MM.1S (cell line): ENCODE results near the gene EREG.

Source experiments
- CTCF ChIP-seq: fragments of 300-600 bp; sonication (generic); IDR thresholded peaks from 2 replicates; pipeline ENCODE4 v1.5.1; 2016; ENCODE audit warnings: antibody characterized with exemption, low read length, mixed read lengths
- EZH2 ChIP-seq: fragments of 300-600 bp; sonication (generic); optimal IDR thresholded peaks from 2 replicates; pipeline ENCODE3; 2017; ENCODE audit warnings: low read depth, mild to moderate bottlenecking, antibody characterized with exemption, low read length, mixed read lengths
- EZH2phosphoT487 ChIP-seq: fragments of 300-600 bp; sonication (generic); IDR thresholded peaks from 2 replicates; pipeline ENCODE4 v1.6.1; 2018; ENCODE audit warnings: antibody characterized with exemption, low read length

- TF ChIP-seq CTCF (no peak), EZH2phosphoT487 (no peak), EZH2 (no peak)
These were observed 66.3 kb downstream of the EREG start for GRCh38 chr4:74431113-74431826.
